GM12865 (cell line): Measurements from ENCODE around the gene GRIPAP1.

Experiments used
- DNase-seq: peaks from one replicate; pipeline ENCODE4 v3.0.0; 2010; ENCODE audit warnings: low read depth
- H3K4me3 ChIP-seq: 2 replicates; pipeline ENCODE4 v1.5.1; 2011; ENCODE audit warnings: mild to moderate bottlenecking, low read depth, low read length, control low read depth
- CTCF ChIP-seq: IDR thresholded peaks from 2 replicates; pipeline ENCODE4 v1.5.1; 2011; ENCODE audit warnings: low read length, control low read depth, low read depth, inconsistent platforms; ENCODE audit not compliant: insufficient read depth; ENCODE audit errors: missing control alignments

Gene GRIPAP1

GRCh38 chrX:49003696-49004095 lies 1.6 kb upstream of the GRIPAP1 start:
- DNase-seq: no peak
- no peak overlapping the region for H3K4me3 ChIP-seq
- TF ChIP-seq CTCF: no peak

- peak overlapping the region; percentile 77 for H3K4me3 ChIP-seq
- peak; percentile 70 for DNase-seq
- no peak for TF ChIP-seq CTCF
These were observed 458 bp downstream of the GRIPAP1 start for GRCh38 chrX:49001521-49002090.

GRCh38 chrX:49000636-49001035 lies 1.4 kb downstream of the GRIPAP1 start:
- no peak overlapping the region for H3K4me3 ChIP-seq
- no peak for TF ChIP-seq CTCF
- no peak for DNase-seq

- no peak overlapping the region for H3K4me3 ChIP-seq
- no peak for TF ChIP-seq CTCF
- DNase-seq: no peak
These were observed 3.0 kb downstream of the GRIPAP1 start for GRCh38 chrX:48999030-48999429.

GRCh38 chrX:48998391-48998790 lies 3.7 kb downstream of the GRIPAP1 start:
- no peak overlapping the region for H3K4me3 ChIP-seq
- DNase-seq: peak; percentile 14
- no peak for TF ChIP-seq CTCF

GRCh38 chrX:48997865-48998264 lies 4.2 kb downstream of the GRIPAP1 start:
- DNase-seq: no peak
- no peak overlapping the region for H3K4me3 ChIP-seq
- no peak for TF ChIP-seq CTCF

- no peak for DNase-seq
- no peak overlapping the region for H3K4me3 ChIP-seq
- no peak for TF ChIP-seq CTCF
These were observed 4.6 kb downstream of the GRIPAP1 start for GRCh38 chrX:48997455-48997854.
